DMS114 treated with DMSO at 0.1 percent for 48 hours (cell line): ENCODE measurements around the gene RFWD3.

ENCODE experiments used
- DNase-seq: peaks from one replicate; lab custom pipeline; 2025; ENCODE audit not compliant: unreplicated experiment; lab: John Stamatoyannopoulos, UW

Gene RFWD3

DNA sequence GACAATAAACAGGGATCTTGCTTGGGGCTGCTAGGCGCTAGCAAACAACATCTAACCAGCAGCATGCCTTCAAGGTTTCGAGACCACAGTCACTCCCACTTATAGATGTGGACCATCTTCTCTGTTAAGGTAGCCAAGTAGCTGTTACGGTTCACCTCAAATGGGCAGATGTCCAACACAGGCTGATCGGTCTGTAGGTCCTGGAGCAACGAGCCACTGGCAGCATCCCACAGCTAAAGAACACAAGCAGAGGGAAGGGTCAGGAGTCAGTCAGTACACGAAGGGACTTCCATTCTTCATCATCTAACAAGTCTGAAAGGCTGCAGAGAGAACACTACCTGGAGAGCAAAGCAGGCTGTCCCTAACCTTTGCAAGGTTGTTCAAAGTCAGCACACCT lies 42.8 kb downstream of the RFWD3 start:
- DNase-seq = no peak

DNA sequence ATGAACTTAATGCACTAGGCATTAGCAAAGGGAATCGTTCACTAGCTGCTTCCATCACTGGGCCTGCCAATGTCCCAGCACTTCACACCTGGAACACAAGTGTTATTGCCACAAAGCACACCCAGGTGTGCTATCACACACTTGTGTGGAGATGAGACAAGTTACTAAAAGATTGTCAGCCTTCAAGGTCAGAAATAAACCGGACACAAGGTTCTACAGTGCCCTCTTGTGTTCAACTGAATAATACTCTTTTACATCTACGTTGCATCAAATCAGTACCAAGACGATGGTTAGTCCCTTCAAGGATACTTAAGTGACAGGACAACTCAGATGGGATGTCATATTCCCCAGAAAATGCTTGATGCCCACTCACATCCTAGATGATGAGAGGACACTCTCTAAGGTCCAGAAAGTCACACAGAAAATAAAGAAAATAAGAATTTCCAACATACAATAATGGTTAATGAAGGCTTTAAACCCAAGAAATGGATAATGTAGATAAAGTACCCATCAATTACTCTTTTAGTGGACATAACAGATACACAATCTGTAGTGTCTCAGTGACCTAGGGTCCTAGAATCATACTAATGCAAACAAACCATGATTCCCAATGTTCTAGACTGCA lies 43.4 kb downstream of the RFWD3 start:
- DNase-seq = peak; percentile 57

DNA sequence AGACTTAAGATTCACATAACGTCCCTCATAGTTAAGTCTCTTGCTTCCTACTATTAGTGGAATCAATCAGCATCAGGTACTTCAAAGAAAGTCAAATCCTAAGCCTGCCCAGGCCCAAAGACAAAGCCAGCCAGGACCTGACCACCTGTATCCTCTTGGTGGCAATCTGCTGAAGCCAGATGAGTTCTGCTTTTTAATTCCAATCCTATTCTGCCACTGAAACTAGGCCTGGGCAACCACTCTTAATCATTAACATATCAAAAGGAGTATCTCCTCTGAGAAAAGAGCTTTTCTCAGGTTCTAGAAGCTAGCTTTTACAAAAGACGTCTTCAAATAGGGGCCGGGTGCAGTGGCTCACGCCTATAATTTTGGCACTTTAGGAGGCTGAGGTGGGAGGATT lies 44.7 kb downstream of the RFWD3 start:
- no peak for DNase-seq

DNA sequence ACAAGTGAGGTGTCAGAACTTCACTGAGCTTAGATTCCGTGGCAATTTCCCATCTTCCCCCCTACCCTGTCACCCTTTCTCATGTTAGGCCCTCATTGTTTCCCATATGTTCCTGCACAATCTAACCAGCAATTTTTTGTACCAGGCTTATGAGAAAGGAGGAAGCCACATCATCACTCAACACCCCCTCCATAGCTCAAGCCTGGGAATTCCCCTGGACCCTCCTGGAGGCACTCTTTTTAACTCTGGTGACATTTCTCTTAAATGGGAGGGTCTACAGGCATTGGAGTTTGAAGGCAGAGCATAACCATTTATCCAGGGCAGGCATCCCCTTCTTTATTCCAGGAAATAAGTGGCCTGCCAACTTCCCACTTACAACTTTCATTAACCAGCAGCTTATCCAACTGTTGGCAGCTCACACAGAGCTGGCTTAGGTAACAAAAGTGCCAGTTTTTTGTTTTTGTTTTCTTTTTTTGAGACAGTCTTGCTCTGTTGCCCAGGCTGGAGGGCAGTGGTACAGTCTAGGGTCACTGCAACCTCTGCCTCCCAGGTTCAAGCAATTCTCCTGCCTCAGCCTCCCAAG lies 49.4 kb downstream of the RFWD3 start:
- DNase-seq = no peak

DNA sequence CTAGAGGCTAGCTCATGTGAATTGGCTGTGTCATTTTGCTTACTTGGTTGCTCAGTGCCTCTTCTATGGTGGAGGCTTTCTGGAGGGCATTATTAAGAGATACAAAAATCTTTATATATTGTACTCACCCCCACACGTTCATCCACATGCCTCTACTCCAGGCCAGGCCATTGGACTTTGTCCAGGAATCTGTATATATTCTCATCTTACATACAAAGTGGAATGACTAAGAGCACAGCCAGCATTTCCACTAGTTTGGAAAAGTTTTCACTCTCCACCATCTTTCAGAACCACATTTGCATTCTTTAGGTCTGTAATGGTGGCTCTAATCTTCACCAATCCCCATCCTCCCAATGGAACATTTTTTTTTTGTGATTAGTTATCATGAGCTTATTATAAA lies 55.0 kb downstream of the RFWD3 start:
- no peak for DNase-seq

DNA sequence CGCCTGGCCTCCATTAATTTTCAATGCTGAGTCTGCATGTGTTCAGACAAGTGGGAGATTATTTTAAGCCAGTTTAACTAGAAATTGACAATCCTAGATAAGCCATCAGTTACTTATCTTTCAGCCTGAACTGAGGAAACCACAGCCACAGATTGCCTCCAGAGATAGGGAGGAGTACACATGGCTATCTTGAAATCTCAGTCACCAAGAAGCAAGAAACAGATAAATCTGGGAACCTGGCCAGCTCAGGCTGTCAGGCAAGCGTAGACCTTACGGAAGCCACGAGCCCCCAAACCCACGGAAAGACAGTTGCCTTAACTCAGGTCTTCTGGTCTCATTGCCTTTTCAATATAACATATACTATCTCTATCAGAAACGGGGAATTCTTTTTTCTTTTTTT lies 57.7 kb downstream of the RFWD3 start:
- no peak for DNase-seq

DNA sequence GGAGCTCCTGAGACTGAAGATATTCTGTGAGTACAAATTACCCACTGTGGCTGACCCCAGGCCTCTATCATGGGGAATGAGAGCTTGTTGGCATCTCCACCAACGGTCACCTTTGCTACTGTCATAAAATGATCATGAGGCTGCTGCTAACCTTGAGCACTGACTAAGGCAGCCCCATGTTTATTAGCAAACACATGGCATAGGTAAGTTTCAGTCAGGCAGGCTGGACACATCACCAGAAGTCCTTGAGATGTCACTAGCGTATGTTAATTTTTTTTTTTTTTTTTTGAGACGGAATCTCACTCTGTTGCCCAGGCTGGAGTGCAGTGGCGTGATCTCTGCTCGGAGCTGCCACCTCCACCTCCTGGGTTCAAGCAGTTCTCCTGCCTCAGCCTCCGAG lies 58.3 kb downstream of the RFWD3 start:
- DNase-seq = no peak

DNA sequence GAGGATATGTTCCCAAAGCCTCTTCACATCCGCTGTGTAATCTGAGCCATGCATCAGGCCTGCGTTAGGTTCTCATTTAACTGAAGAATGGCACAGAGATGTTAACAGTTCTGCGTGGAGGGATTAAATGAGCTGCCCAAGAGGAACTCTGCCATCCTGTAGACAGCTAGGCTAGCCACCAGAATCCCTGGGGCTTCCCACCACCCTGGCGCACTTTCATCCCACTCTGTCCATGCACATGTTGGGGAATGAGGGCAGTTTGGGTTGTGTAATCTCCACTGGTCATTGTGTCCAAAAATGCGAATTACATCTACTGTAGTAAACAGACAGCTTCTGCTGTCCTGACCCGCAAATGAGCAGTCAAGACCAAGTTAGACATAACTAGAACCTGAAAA lies 58.7 kb downstream of the RFWD3 start:
- DNase-seq = no peak

DNA sequence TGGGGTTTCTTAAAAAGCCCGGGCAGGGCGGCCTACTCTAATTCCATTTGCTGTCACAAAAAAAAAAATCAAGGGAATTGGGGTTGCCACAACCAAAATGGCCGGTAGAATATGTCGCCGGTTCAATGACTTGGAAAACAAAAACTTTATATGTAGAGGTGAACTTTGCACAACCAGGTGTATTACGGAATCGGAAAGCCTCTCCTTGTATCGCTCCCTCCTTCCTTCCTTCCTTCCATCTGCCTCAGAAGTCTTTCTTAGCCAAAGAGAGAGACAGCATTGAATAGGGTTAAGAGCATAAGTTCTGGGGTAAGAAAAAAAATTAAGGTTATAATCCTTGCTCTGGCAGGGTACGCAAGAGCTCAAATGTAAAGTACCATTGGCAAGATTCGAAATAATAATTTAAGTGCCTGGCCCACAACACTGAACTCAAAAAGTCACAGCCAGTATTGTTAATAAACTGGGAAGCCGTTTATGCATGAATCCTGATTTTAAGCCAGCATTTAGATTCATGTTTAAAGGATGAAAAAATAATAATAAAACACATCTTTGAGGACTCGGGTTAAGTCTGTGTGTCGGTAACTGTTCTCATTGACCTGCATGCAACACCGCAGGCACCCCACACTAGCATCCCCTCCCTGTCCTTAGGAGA lies 59.2 kb downstream of the RFWD3 start:
- peak; percentile 79 for DNase-seq

DNA sequence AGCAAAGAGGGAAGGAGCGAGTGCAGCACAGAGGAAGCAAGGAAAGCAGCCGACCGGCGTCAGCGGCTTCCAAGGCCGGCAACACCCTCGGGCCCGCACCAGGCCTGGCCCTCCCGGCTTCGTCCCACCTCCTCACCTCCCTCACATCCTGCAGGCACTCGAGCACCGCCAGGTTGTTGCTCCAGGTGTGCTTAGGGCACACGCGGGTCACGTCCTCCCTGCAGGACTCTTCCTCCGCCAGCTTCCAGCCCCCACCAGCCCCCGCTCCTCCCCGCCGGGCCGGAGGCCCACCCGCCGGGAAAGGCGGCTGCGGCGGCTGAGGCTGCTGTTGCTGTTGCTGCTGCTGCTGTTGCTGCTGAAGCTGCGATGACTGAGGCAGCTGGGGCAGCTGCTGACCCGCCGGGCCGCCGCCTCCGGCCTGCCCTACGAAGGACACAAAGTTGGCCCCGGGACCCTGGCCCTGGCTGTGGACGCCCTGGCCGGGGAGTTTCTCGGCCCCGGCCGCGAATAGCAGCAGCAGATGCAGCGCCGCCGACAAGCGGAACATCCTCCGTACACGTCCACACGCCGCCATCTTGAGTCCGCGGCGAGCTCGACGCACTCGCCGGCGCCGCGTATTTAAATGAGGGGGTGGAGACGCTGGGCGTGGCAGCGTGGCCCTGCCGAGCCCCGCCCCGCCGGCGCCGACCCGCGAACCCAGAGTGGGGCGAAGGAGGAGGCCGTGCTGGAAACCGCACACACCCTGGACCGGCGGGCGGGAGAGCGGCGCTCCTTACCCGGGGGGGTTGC lies 60.0 kb downstream of the RFWD3 start, which contains the start of gene GLG1:
TSS of gene GLG1 (minus strand) at position 594 of the 789 bp plus-strand sequence. CDS start at position 574, 20 bp downstream.
- DNase-seq = peak; percentile 86

DNA sequence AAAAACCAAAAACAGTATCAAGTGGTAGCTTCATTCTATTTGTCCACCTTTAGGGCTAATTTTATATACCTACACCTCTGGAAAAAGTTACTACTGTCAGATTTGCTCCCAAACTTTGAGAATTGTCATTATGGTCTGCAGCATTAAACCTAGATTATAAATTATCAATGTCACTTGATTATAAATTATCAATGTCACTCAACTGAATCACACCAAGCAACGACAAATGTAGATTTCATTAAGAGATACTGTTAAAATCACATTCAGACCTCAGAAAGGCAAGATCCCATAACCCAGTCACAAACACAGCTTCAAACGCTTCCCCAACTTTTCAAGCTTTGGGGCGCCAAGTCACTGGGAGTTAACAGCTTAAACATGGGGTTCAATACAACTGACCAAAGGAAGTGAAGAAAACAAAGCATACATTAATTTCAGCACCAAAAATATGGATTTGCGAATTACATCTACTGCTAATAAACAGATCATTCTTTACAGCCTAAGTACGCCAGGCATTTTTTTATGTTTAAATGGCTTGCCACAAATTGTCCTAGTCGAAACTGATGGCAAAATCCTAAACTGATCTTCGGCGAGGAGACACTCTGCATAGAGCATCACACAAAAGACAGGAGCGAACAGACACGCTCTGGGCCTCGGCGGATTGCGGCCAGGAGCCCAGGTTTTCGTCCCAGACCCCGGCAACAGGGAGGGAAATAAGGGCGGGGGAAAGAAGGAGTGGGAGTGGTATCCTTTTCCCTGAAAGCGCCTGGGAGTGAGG lies 60.7 kb downstream of the RFWD3 start:
- no peak for DNase-seq

DNA sequence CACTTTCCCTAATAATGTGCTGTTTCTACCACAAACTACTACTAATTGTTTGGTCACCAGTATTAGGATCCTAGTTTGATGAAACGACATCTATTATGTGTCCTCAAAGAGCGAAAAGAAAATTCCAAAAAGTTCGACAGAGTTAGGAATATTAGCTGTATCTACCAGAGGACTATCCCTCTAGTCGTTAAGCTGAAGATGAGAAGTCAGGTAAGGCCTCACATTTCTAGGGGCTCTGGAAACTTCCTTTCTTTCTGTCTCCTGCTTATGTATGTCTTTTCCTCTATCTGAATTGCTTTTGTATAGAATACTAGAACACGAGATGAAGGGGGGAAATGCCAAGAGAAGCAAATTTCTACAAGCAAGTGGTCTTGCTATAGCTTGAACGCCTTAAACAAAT lies 61.3 kb downstream of the RFWD3 start:
- no peak for DNase-seq

DNA sequence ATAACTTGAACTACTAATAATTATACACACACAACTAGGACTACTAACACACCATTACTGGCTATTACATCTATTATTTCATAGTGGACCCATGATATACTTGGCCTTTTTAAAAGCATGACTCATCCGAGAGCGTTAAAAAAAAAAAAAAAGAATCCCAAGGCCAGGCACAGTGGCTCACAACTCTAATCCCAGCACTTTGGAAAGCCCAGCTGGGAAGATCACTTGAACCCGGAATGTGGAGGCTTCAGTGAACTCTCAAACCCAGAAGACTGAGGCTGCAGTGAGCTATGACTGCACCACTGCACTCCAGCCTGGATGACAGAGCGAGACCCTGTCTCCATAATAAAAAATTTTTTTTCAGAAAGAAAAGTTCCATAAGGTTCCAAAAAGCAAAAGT lies 62.8 kb downstream of the RFWD3 start:
- DNase-seq = no peak

DNA sequence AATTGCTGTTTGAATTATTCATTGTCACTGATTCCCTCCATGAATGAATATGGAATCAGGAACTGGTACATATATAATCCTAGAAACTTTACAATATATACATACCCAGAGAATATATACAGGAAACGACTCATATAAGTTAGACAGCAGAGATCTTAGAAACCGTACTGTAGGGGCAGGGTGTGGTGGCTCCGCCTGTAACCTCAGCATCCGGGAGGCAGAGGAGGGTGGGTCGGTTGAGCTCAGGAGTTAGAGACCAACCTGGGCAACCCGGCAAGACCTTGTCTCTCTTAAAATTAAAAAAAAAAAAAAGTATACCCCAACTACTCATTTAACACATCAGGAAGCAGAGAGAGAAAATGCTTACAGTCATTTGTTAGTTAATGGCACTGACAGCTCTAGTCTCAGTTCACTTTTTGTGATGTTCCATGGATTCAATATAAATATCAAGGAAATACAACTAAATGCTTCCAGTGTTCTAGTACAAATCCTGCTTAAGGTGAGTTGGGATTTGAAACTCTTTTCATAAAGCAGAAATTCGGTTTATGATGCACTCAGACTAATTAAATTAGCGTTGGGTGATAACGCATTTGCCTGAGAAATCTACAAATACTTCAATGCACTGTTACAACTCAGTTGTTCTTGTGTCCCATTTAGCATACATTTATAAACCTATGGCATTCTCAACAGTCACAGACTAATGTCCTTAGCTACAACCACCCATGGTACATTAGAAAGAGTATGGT lies 65.4 kb downstream of the RFWD3 start:
- no peak for DNase-seq

DNA sequence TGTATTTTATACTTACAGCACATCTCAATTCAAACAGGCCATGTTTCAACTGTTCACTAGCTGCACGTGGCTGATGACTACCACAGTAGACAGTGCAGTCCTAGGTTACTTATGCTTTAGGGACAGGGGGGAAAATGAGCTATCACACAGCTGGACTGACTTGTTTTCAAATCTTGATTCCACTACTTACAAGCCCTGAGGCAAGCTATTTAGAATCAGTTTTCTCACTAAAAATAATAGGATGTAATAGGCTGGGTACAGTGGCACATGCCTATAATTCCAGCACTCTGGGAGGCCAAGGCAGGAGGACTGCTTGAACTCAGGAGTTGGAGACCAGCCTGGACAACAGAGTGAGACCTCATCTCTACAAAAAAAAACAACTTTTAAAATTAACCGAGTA lies 70.1 kb downstream of the RFWD3 start:
- DNase-seq = no peak

DNA sequence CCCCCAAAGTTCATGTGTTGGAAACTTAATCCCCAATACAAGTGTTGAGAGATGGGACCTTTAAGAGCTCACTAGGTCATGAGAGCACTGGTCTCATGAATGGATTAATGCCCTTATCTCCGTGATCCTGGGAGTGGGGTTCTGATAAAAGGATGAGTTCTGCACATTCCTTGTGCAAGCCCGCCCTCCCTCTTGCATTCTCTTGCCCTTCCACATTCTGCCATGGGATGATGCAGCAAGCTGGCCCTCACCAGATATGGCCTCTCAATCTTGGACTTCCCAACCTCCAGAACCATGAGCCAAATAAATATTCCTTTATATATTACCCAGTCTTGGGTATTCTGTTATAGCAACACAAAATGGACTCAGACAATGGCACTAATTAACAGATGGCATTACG lies 73.8 kb downstream of the RFWD3 start:
- no peak for DNase-seq

DNA sequence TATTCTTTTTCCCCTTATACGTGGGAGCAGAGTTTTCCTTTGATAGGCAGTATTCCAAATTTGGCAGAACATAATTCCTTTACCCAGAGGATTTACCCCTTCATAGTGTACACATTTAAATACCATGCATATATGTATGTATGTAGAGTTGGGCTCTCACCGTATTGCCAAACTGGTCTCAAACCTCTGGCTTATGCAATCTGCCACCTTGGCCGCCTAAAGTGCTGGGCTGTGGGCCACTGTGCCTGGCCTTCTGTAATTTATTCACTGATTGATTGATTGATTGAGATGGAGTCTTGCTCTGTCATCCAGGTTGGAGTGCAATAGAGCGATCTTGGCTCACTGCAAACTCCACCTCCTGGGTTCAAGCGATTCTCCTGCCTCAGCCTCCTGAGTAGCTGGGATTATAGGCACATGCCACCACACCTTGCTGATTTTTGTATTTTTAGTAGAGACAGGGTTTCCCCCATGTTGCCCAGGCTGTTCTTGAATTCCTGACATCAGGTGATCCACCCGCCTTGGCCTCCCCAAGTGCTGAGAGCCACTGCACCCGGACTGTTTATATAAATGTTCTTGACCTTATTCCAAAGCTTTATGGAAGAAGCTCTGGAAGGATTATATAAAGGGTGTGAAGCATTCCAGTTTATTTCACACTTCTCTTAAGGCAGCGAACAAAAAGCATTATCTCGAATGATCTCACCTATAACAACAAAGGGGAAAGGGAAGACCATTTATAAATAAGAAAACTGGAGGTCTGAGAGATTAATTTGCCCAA lies 74.6 kb downstream of the RFWD3 start:
- no peak for DNase-seq

DNA sequence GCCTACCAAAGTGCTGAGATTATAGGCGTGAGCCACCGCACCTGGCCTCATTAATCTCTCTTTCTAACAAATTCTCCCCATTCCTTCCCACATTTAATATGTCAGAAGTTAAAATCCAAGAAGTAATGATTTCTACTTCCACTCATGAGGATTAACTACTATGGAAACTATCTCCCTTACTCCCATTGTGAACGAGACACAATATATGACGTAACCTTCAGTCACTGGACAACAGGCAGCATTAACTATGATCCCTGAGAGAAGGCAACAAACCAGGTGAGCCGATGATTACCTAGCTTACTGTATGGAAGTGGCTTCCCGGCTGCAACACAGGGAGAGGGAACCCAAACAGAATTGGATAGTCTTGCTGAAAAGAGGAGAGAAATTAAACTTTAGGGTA lies 79.7 kb downstream of the RFWD3 start:
- no peak for DNase-seq

DNA sequence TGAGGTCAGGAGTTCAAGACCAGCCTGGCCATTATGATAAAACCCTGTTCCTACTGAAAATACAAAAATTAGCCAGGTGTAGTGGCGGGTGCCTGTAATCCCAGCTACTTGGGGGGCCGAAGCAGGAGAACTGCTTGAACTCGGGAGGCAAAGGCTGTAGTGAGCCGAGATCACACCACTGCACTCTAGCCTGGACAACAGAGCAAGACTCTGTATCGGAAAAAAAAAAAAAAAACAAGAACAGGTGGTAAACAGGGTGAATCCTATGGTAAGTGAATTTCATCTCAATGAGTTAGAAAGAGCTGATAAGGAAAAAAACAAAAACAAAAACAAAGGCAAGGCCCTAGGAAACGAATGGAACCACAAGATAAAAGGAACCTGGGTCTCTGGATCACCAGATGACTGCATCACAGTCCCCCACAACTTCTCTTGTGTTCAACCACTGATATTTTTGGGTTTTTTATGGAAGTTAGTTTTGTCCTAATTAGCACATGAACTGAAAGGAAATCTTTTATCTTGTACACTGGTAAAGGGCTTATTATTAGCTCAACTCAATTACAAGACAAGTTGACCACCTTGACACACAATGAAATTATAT lies 80.7 kb downstream of the RFWD3 start:
- DNase-seq = no peak
